HEK293T (cell line): ENCODE measurements around the gene COL4A5.

Experiments used
- CTBP1 ChIP-seq: fragments of 450-650 bp; IDR thresholded peaks from 2 replicates; pipeline ENCODE4 v1.6.1; 2016; ENCODE audit warnings: borderline replicate concordance
- ELF4 ChIP-seq: fragments of 450-650 bp; IDR thresholded peaks from 2 replicates; pipeline ENCODE4 v1.6.1; 2017; ENCODE audit warnings: antibody characterized with exemption
- FOXK2 ChIP-seq: fragments of 450-650 bp; IDR thresholded peaks from 2 replicates; pipeline ENCODE4 v1.6.1; 2016; ENCODE audit warnings: mild to moderate bottlenecking
- FOXM1 ChIP-seq: fragments of 450-650 bp; IDR thresholded peaks from 2 replicates; pipeline ENCODE4 v1.6.1; 2017; ENCODE audit warnings: mild to moderate bottlenecking, borderline replicate concordance
- L3MBTL2 ChIP-seq: fragments of 450-650 bp; conservative IDR thresholded peaks from 2 replicates; pipeline ENCODE4 v1.6.1; 2016; ENCODE audit warnings: mild to moderate bottlenecking
- SP1 ChIP-seq: fragments of 450-650 bp; IDR thresholded peaks from 2 replicates; pipeline ENCODE4 v1.6.1; 2017
- TARDBP ChIP-seq: fragments of 450-650 bp; IDR thresholded peaks from 2 replicates; pipeline ENCODE4 v1.6.1; 2016
- ZNF384 ChIP-seq: fragments of 450-650 bp; IDR thresholded peaks from 2 replicates; pipeline ENCODE4 v1.6.1; 2016

- TF ChIP-seq L3MBTL2 (no peak), ELF4 (no peak), ZNF384 (no peak), SP1 (no peak), TARDBP (no peak), FOXM1 (no peak), CTBP1 (no peak), FOXK2 (no peak)
Observed at GRCh38 chrX:108485960-108486359, 46.3 kb downstream of the COL4A5 start.
